Measurements from ENCODE around the gene GMDS. TPM values are rescaled to one million over a fixed set of nuclear protein-coding genes. Genes with fewer than 3 reads are reported as not detected.

Gene GMDS
- total and polyA plus RNA-seq, 2 of the 13 experiments (the other 11 are each of a cell fraction or from before 2014, with no cell fraction given), result 64.4 to 112 TPM

GRCh38 chr6:1930356-1930755, 315.0 kb downstream of the GMDS start (continued):
- TF ChIP-seq ZNF142 (CRISPR knock-in tag; IDR thresholded peaks at IDR 0.05) (no peak), JUNB (CRISPR knock-in tag; IDR thresholded peaks at IDR 0.05; ENCODE audit: borderline replicate concordance) (no peak), ZBTB26 (CRISPR knock-in tag; IDR thresholded peaks at IDR 0.05; ENCODE audit: borderline replicate concordance) (no peak), ZNF577 (CRISPR knock-in tag; IDR thresholded peaks at IDR 0.05; ENCODE audit: borderline replicate concordance, low read depth) (no peak), NR2F6 (IDR thresholded peaks at IDR 0.05) (no peak), NR2F6 (CRISPR knock-in tag; IDR thresholded peaks at IDR 0.05) (no peak), ZBTB49 (CRISPR knock-in tag; IDR thresholded peaks at IDR 0.05; ENCODE audit: borderline replicate concordance) (no peak)
